Measurements from ENCODE around the gene MMP13. TPM values are rescaled to one million over a fixed set of nuclear protein-coding genes. Genes with fewer than 3 reads are reported as not detected.
"Not testable (repeated sequence)": the region's sequence is repeated elsewhere in the genome, so short reads cannot be mapped to it uniquely, and the experiment has no call there.

MMP13 gene
- total RNA-seq: not detected
- long read RNA-seq, donor 1: 0 reads
- long read RNA-seq, donor 2: 0 reads

DNA sequence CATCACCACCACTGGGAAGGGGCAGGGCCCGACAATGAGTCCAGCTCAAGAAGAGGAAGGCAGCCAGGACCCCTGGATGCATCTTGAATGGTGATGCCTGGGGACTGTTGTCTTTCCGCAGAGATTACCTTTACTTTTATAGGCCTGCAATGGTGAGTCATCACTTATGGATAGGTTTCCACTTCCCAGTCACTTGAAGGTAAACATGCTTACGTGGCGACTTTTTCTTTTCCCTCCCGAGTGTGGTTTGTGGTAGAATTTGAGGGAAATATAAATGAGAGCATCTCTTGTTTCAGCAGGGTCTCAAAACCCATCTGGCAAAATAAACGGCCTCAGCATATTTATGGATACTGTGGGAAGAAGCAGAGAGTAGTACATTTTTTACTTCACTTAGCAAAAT, at the start of gene MMP13:
Gene MMP13 (minus strand): TSS at position 109 of the 400 bp plus-strand sequence. CDS start 27 bp downstream, at position 82.
- intact Hi-C loops (cut with DNase I): no loop called here
- no peak for DNase-seq (ENCODE audit: low spot score)

DNA sequence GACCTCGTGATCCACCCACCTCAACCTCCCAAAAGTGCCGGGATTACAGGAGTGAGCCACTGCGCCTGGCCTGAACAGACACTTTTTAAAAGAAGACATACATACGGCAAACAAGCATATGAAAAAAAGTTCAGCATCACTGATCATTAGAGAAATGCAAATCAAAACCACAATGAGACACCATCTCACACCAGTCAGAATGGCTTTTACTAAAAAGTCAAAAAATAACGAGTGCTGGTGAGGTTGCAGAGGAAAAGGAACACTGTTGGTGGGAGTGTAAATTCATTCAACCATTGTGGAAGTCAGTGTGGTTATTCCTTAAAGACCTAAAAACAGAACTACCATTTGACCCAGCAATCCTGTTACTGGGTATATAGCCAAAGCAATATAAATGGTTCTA, 48.7 kb upstream of the MMP13 start:
- DNase-seq (ENCODE audit: low spot score); intact Hi-C loops (cut with DNase I): not testable (repeated sequence)

DNA sequence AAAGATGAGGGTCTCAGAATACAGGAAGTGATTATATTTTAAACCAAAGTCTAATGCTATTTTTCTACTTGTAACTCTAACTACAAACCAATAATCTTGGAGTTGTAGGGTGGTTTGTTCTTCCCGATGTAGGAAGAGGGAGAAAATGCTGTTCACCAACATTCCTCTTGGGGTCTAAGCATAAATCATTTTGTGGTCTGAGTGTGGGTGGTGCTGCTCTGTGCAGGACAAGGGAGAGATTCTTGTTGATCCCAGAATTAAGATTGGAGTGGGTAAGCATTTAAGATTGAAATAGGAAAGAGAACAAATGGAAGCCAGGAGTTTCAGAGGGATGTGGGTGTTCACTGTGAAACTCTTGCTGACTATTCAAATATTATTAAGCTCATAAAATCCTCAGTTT, 38.6 kb upstream of the MMP13 start:
- intact Hi-C loops (cut with DNase I): no loop called here
- DNase-seq (ENCODE audit: low spot score): no peak

DNA sequence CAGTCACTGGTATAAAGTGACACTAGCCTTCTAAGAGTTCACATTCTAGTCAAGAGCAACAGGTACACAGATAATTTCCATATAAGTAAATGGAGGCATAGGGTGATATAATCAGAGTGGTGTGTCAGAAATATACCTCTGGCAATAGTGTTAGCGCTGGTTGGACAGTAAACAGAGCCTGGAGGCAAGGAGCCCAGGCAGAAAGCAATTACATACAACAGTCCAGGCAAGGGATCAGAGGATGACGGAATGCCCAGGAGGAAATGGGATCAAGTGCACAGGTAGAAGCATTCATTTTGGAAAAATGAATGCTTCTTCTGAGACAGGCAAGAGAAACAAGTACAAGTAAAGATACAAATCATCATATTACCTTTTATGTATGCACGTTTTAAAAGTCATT, 36.2 kb upstream of the MMP13 start:
- no peak for DNase-seq (ENCODE audit: low spot score)

DNA sequence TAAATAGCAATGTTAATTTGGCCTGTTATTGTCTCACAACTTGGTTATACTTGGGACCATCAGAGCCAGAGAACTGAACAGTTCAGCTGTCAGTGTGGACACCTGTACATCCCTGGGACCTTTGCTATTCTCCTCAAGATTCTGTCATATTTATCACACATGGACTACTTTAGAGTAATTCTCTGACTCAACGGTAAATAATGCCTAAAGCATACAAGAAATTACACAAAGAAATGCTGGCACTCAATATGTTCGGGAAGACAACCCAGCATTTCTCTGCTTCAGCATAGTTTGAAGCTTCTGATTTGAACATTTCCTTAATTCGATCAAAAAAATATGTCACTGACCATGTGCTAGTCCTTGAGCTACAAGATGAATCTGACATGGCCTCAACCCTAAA, 34.6 kb upstream of the MMP13 start:
- no peak for DNase-seq (ENCODE audit: low spot score)
- intact Hi-C loops (cut with DNase I): no loop called here

More for the DNA sequence above, 36.2 kb upstream of the MMP13 start:
- intact Hi-C loops (cut with DNase I): no loop called here

DNA sequence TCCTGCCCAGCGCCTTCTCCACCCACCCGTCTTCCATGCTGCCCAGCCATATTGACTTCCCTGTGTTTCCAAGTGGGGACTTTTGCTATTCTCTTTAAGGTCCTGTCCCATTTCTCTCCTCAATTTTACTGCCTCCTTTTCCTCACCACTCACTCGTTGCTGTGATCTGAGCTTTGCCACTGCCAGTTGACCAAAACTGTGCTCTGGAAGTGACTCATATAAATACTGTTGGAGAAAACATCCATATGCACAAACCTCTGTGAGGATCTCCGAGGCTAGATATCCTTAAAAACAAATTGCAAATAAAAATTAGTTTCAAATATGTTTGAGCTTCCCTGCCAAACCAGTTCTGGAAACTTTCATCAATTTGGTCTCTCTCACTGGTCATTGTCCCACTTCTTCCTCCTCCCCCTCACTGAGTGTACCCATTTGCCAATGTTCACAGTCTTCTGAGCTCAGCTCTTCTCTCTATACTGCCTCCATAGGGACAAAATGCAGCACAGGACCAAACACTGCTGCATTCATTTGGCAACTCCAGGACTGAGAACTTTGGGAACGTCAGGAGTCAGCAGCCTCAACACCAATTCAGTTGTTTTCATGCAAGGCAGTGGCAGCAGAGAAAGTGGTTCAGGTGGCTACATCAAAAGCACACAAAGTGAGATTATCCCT, 34.0 kb upstream of the MMP13 start:
- intact Hi-C loops (cut with DNase I): no loop called here
- no peak for DNase-seq (ENCODE audit: low spot score)

DNA sequence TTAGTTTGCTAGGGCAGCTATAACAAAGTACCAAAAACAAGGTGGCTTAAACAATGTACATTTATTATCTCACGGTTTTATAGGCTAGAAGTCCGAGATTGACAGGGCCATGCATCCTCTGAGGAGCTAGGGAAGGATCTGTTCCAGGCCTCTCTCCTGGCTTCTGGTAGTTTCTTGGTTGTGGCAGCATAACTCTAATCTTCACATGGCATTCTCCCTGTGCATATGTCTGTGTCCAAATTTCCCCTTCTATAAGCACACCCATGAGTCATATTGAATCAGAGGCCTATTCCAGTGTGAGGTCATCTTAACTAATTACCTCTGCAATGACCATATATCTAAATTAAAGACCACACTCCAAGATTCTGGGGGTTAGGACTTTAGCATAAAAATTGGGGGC, 31.3 kb upstream of the MMP13 start:
- intact Hi-C loops (cut with DNase I): no loop called here
- no peak for DNase-seq (ENCODE audit: low spot score)

DNA sequence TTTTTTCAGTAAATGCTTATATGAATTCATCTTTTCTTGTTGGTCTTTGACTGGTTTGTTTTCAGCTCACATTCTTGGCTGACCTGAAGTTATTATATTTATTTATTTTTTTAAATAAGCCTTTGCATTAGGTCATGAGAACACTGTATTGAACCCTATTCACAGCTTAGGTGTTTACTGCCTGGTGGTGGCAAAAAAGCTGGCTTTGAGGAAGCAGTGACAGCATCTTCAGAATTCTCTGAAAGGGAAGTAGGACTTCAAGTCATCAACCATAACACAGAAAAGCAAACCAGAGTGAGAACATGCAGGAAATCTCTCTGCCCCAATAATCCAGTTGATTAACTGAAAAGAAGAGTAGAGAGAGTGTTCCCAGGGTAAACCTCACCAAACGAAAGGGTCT, 30.3 kb upstream of the MMP13 start:
- DNase-seq (ENCODE audit: low spot score): no peak
- intact Hi-C loops (cut with DNase I): no loop called here

DNA sequence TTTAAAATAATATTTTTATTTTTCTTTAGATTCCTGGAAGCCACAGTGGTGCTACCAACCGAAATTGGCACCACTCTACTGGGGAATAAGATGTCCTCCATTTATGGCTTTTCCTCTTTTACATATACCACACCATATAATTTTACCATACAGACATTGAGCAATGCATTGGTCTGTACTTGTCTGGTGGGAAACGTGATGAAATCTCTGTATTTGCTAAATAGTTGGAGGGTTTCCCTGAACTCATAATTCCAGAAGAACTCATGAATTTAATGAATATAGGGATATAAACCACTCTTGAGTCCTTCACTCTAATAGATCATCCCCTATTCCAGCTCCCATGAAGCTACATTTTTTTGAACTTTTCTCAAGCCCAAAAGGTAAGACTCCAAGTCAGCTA, 28.0 kb upstream of the MMP13 start:
- intact Hi-C loops (cut with DNase I): no loop called here
- no peak for DNase-seq (ENCODE audit: low spot score)

DNA sequence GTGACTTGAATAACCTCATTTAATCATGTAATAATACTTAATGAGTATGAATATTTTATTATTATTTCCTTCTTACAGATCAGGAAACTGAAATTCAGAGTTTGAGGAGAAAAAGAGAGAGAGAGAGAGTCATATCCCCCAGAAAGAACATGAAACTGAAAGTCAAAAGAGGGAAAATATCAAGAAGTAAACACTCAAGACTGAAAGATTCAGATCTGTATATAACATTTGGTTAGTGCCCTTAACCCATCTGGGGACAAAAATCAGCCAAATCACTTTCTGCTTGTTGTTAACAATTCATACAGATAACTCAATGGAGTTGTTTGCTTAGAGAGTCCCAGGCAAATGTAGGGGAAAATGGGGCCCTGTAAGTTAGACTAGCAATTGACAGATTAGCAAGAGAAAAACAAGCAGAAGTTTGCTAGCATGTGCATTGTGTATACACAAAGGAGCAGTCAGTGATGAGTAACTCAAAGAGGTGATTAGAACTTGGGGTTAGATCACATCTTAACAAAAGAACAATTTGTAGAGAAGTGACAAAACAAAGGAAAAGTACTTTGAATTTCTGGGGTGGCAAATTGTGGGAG, 25.9 kb upstream of the MMP13 start:
- no peak for DNase-seq (ENCODE audit: low spot score)
- intact Hi-C loops (cut with DNase I): no loop called here

DNA sequence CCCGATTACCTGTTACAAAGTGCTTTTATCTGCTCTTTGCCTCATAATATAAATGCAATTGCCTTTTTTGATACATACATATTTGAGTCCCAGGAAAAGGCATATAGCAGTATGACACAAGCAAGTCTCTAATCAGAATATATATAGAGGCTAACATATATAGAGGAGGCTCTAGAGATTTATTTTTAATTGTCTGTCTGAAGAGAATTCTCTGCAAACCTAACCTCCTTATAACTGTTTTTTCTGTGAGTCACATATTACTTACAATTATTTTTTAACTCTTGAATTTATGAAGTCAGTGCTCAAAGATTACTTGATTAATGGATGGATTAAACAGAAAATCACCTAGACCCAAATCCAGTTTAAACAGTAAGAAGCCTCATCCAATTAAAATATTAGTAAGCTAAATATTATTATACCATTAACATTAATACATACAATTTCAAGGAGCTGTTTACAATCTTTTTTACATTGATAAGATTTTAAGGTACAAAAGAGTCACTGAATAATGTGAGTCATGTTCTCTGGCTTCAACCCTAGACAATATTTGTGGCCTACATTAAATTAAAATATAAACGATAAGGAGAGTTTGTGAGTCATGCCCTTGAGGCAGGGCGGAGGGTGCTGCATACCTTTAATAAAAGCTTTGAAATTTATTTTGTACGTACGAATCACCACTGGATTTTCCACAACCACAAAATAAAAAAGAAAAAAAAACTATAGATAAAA, 19.2 kb upstream of the MMP13 start:
- intact Hi-C loops (cut with DNase I): no loop called here
- no peak for DNase-seq (ENCODE audit: low spot score)

DNA sequence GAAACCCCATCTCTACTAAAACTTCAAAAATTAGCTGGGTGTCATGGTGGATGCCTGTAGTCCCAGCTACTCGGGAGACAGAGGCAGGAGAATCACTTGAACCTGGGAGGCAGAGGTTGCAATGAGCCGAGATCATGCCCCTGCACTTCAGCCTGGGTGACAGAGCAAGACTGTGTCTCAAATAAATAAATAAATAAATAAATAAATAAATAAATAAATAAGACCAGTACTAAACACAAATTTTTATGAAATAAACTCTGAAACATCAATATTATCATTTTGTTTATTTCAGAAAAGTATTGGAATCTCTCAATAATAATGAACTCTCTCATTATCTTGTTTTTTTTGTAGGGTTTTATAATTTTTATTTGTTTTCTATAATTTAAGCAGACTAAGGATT, 18.2 kb upstream of the MMP13 start:
- DNase-seq (ENCODE audit: low spot score); intact Hi-C loops (cut with DNase I): not testable (repeated sequence)

DNA sequence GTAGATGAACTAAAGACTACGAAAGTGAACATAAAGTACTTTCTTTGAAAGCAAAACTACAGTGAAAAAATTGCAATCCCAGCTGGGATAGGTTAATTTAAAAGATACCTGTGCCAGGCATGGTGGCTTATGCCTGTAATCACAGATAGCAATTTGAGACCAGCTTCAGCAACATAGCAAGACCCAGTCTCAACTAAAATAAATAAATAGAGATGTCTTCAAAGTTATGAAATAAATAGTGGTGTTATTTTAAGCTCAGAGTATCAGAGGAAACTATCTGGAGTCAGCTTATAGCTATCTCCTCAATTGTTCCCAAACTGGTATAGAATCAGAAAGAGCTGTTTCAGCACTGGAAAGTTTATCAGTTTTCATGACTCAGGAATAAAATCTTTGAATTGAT, 17.3 kb upstream of the MMP13 start:
- intact Hi-C loops (cut with DNase I): no loop called here
- DNase-seq (ENCODE audit: low spot score): no peak

DNA sequence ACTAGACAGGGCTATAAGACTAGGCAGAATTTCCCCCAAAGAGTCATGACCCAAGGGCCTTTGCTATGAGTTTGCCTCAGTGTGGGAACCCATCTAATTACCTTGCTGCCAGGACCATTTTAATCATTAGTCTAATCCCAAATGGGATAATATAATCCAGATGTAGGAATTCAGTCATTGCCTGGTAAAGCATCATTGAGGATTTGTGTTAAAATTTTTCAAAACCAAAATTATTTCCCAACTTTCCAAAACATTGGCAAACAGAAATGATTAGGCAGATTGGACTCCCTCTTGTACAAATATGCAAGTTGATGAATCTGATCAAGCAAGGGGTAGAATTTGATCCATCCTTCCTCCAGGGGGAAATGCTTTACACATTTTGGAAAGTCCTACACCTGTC, 16.2 kb upstream of the MMP13 start:
- DNase-seq (ENCODE audit: low spot score): no peak
- intact Hi-C loops (cut with DNase I): no loop called here

DNA sequence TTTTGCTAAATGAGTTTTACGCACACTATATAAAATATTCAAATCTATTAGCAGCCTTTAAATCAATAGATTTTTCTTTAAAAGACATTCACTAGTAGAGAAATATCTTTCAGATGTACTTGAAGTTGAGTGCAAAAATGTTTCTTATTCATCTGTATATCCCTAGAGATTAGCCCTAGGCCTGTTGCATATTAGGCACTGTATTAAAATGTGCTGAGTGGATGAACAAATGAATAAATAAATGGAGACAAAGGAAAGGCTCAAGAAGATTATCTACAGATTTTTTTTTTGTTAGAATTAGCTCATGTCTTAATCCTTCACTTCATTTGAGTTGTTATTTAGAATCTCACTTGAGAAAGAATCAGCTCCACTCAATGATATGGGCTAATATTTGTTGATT, 12.0 kb upstream of the MMP13 start:
- DNase-seq (ENCODE audit: low spot score): no peak
- intact Hi-C loops (cut with DNase I): no loop called here

DNA sequence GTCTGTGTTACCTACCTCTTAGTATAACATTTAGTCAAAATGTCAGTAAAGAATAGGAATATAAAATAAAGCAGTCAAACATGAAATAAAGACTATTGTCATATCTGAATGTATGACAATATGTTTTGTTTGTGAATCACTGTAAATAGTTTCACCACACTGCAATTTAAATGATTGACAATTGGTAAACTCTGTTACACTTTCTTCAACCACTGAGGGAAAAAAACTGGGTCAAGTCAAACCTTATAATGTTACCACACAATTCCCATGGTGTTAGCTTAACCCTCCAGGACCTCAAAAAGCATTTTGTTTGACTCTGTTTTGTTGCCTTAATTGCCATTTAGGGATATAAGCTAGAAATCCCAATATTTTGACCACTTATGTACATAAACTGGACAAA, 10.5 kb upstream of the MMP13 start:
- intact Hi-C loops (cut with DNase I): no loop called here

DNA sequence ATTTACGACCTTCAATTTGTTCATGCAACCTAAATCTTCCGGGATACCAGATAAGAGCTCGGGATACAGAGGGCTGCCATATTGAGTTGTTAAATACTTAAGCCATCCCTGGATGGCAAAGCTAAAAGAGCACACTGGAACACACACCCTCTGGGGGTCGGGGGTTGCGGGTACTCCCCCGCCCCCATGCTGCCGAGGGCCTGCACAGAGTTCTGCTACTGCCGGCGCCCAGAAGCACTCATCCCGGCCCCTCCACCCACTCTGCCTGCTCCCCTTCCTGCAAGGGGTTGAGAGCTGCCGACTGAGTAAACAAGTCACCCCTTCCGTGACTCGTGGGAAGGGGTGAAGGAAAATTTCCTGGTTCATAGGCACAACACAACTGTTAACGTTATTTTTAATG, 9.3 kb upstream of the MMP13 start:
- intact Hi-C loops (cut with DNase I): no loop called here
- no peak for DNase-seq (ENCODE audit: low spot score)

More for the DNA sequence above, 10.5 kb upstream of the MMP13 start:
- no peak for DNase-seq (ENCODE audit: low spot score)

DNA sequence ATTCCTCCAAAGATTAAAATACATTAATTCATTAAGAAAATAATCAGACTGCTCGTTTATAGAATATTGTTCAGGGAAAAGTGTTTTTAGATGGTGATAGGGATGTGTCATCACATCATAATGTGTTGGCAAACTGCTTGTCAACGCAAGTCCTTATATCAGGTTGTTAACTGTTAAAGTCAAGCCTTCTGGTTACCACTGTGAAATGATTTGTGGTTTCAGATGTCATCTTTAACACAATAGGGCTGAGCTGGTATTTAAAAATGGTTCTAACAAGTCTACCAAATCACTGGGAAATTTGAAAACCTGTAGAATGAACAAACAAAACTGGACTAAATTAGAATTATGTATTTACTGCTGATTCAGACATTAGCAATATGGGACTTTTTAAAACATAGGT, 2.4 kb upstream of the MMP13 start:
- intact Hi-C loops (cut with DNase I): no loop called here
- no peak for DNase-seq (ENCODE audit: low spot score)

DNA sequence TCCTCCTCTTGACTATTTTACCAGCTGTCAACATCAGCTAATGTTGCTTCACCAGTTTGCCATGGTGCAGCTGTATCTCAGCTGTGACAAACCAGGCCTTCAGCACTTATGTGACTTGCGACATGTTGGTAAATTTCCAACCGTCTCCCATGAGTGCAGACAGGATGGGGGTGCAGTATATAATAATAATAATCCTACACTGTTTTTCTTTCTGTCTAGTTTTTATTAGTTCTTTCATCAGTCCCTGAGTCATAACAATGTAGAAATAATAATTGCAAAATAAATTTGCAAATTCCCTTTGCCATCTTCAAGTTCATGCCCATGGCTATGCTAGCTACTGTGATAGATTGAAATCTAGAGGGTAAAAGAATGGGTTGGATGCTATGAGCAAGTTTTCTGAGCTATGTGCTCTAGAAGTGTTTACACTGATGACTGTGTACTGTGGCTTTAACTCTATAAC, 4.9 kb downstream of the MMP13 start:
- no peak for DNase-seq (ENCODE audit: low spot score)
- intact Hi-C loops (cut with DNase I): loop anchor here in 1 of 2 donors (1.0 kb wide), 1 partner anchor 19 kb away; no protein-coding TSS in a partner anchor

DNA sequence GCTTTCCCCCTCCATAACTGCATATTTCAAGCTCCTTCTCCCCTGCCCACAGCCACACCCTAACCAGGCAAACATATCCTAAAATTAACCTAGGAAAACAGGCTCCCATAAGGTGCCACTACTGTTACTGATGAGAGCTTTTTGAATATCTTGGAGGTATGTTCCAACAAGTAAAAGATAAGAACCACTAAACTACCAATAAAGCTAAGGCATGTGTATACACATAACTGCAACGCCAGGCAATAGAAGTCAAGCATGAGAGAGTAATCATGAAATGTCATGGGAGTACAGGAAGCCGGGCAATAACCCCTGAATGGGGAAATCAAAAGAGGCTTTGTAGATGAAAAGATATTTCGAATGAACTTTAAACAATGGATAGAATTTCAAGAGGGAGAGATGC, 9.3 kb downstream of the MMP13 start:
- intact Hi-C loops (cut with DNase I): no loop called here
- no peak for DNase-seq (ENCODE audit: low spot score)

Measured in posterior vena cava (tissue), 2 donors.